T-helper 22 cell (primary cell): ENCODE data around the gene OR3A2.
"Not testable (repeated sequence)": the region's sequence is repeated elsewhere in the genome, so short reads cannot be mapped to it uniquely, and the experiment has no call there.

Experiments used
- DNase-seq: peaks from one replicate; pipeline ENCODE4 v3.0.0-alpha.2; 2020; ENCODE audit warnings: low read depth

OR3A2 gene

DNA sequence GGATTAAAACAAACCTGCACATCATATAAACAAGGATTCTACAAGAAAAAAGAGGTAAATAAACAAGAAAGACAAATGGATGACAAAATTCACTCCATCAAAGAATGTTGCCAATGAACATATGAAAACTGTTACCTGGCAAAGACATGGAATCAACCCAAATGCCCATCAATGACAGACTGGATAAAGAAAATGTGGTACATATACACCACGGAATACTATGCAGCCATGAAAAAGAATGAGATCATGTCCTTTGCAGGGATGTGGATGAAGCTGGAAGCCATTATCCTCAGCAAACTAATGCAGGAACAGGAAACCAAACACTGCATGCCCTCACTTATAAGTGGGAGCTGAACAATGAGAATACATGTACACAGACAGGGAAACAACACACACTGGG, 92.6 kb downstream of the OR3A2 start:
- not testable (repeated sequence) for DNase-seq

- DNase-seq, result no peak
Measured at GRCh38 chr17:3282901-3283300, 103.2 kb downstream of the OR3A2 start.

DNA sequence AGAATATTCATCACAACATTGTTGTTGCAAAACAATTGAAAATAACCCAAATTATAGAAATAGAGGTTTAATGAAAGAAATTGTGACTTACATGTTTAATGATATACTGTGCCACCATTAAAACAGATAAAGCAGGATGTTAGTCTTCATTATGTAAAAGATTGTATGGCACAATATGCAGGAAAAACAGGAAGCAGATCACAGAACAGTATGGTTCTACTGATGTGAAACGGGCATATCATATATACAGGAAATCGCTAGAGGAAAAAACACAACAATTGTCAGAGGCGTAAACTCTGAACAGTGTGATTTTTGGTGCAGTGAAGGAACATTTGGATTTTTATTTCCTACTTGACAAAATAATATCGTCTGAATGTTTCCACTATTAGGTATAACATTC, 110.0 kb downstream of the OR3A2 start:
- no peak for DNase-seq

DNA sequence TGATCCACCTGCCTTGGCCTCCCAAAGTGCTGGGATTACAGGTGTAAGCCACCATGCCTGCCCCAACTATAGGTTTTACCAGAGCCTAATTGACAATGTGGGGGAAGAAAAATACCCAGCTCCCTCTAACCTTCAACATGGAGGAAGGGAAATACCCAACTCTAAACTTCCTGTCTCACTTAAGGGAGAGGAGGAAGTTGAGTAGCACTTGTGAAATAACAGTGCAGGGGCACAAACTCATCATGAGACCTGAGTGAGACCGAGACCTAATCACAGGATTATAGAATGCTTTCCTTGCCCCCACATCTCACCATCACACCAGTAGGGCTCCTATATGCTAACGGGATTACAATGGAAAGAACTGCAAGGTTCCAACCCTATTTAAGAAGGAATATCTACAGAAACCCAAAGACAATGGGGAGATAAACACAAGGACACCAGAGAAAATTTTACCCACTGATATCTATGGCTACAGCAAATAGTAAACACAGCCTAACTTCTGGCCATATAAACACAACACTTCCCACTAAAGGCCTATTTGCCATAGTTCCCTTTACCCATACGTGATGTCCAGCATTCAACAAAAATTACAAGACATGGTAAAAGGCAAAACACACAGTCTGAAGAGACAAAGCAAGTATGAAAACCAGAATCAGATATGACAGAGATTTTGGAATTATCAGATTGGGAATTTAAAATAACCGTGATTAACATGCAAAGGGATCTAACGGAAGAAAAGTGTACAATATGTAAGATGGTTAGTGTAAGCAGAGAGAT, 114.8 kb downstream of the OR3A2 start:
- no peak for DNase-seq

DNA sequence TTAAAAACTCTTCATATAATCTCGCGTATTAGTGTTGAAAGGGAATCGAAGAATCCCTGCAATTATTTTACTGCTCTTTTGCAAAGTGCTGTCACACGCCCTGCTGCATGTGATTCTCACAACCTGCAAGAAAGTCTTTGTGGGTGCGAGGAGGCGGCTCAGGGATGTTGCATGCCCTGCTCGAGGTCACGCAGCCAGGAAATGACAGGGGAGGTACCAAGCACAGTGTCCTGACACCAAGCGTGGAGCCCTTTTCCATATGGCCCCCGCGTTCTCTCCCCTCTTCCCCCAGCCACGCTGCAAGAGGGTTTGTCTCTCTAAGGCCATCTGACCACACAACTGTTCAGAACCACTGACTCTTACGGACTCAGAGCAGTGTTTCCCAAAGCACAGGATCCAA, 125.5 kb downstream of the OR3A2 start:
- DNase-seq, result no peak

DNA sequence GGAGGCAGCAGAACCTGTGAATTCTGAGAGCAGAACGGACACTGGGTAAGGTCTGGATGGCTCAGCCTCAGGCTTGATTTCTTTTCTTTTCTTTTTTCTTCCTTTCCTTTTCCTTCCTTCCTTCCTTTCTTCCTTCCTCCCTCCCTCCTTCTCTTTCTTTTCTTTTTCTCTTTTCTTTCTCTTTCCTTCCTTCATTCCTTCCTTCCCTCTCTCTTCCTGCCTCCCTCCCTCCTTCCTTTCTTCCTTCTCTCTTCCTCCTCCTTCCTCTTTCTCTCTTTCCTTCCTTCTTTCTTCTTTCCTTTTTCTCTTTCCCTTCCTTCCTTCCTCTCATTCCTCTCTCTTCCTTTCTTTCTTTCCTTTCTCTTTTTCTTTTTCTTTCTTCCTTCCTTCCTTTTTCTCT, 125.9 kb downstream of the OR3A2 start:
- DNase-seq, result no peak

DNA sequence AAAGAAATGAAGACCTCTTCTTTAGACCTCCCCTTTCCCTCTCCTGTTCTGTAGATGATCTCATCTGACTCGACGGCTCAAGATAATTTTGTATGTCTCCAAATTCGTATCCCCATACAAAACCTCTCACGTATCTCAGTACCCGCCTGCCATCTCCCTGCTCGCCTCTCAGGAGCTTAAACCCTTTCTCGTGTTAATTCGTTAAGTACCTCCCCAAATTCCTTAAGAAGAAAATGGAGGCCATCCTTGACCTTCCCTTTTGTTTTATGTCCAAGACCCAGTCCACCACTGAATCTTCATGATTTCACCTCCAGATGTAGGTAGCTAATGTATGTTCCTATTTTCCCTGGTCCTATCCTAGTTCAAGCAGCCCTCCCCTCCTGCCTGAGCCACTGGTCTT, 129.5 kb downstream of the OR3A2 start:
- no peak for DNase-seq

DNA sequence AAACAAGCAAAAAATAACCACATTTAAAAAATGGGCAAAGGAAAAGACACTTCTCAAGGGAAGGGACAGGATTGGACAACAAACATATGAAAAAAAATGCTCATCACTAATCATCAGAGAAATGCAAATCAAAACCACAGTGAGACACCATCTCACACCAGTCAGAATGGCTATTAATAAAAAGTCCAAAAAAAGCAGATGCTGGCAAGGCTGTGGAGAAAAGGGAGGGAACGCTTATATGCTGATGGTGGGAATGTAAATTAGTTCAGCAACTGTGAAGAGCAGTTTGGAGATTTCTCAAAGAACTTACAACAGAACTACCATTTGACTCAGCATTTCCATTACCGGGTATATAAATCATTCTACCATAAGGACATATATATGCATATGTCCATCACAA, 137.1 kb downstream of the OR3A2 start:
- not testable (repeated sequence) for DNase-seq

GRCh38 chr17:3244841-3245240, 141.3 kb downstream of the OR3A2 start:
- not testable (repeated sequence) for DNase-seq

DNA sequence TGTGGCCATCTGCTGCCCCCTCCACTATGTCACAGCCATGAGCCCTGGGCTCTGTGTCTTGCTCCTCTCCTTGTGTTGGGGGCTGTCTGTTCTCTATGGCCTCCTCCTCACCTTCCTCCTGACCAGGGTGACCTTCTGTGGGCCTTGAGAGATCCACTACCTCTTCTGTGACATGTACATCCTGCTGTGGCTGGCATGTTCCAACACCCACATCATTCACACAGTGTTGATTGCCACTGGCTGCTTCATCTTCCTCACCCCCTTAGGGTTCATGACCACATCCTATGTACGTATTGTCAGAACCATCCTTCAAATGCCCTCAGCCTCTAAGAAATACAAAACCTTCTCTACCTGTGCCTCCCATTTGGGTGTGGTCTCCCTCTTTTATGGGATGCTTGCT, 145.1 kb downstream of the OR3A2 start:
- DNase-seq, result not testable (repeated sequence)

DNA sequence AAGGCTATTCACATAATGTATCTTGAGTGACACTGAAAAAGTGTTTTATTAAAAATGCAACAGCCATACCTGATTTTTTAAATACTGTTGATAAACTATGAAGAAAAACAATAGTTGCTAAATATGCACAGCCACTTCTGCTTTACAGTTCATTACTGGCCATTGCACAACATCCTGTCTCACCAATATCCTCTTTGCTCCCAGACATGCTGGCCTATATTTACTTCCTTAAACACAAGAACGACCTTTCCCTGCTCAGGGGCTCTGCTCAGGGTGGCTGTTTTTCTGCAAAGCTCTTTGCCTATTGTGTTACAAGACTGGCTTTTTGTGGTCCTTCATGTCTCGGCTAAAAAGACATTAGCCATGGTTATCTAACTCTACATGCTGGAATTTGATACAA, 147.4 kb downstream of the OR3A2 start:
- not testable (repeated sequence) for DNase-seq

DNA sequence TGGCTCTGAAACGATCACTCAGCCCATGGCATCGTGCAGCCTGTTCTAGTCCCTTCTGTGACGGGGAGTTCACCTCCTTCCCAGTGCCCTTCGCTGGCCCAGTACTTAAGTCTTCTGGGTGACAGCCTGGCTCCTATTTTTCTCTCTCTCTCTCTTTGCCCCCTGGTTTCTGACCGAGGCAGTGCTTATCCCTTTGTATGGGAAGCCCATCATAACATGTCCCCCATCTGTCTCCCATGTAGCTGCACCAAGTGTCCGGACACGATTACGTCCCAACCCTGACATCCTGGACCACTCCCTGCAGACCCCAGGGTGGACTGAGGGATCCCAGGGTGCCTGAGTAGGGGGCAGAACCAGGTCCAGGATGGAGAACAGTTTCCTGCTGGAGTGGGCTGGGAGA, 153.8 kb downstream of the OR3A2 start:
- DNase-seq, result not testable (repeated sequence)
